GM19023 (cell line): ENCODE measurements around the gene GSTT2.
"Not testable (repeated sequence)": the region's sequence is repeated elsewhere in the genome, so short reads cannot be mapped to it uniquely, and the experiment has no call there.

Experiments
- ATAC-seq: cut with Tn5 transposase; IDR thresholded peaks from one replicate; pipeline ENCODE4 v1.9.1; 2021; ENCODE audit warnings: mild to moderate bottlenecking, moderate library complexity; ENCODE audit not compliant: unreplicated experiment

Gene GSTT2

DNA sequence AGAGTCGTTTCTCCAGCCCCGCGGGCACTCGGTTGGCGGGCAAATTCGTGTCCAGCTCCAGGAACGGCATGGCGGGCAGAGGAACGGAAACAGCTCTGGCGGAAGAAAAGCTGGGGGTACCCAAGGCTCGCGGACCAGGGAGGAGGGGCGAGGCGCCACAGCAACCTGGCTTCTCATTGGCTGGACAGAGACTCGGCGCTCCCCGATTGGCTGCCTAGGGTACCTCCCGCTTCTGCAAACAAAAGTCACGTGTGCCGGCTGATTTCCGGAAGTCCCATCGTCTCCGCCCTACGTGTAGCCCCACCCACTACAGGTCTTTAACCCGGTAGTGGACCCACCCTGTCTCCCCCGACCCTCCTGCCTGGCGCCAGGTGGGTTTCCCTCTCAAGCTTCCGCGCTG, 5.6 kb upstream of the GSTT2 start, which contains the start of gene DDT:
DDT (minus strand) TSS at position 97 of the 400 bp plus-strand sequence; CDS start at position 70, 27 bp downstream.
- peak; percentile 86 for ATAC-seq

DNA sequence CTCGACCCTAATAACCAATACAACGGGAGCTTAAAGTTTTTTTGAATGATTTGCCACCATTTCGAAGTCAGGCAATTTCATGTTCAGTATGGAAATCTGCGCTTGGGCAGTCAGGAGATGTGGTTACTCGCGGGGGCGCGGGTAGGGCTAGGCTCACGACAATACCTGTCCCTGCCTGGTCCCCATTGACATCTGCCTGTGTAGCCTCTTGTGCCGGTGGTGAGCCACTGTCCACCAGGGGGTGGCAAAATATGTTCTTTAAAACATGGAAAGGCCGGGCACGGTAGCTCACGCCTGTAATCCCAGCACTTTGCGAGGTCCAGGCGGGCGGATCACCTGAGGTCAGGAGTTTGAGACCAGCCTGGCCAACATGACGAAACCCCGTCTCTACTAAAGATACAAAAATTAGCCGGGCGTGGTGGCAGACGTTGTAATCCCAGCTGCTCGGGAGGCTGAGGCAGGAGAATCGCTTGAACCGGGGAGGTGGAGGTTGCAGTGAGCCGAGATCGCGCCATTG, 5.0 kb upstream of the GSTT2 start:
- ATAC-seq, result peak; percentile 35

DNA sequence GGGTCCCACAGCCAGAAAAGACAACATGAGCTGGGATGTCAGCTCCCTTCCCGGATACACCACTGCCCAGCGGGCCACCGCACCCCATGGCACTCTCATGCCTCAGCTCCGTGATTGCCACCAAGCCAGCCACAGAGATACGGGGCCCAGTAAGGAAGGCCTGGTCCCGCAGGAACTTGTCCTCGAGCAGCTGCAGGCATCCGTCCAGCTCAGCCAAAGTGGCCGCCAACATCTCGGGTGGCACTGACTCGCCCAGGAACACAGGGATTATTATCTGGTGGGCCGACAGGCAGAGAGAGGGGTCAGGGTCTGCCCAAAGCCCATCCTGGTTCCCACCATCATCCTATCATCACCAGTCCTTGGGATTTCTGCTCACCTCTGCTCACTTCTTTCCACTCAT, 2.6 kb upstream of the GSTT2 start:
- ATAC-seq, result not testable (repeated sequence)

DNA sequence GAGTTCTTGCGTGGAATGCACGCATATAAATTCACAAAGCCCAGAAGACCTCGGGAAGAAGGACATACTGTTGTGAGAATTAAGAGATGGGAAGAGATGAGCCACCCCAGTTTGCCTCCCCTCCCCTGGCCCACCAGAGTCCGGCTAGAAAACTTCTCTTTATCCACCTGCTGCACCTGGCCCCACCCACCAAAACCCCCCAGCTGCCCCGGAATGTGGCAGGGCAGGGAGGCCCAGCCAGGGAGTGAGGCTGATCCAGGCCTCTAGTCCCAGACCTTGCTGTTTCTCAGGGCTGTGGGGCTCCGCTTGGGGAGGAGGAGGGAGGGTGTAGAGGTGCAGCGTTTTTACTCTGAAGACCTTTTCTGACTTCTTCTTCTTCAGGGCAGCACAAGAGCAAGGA, 633 bp downstream of the GSTT2 start:
- not testable (repeated sequence) for ATAC-seq

DNA sequence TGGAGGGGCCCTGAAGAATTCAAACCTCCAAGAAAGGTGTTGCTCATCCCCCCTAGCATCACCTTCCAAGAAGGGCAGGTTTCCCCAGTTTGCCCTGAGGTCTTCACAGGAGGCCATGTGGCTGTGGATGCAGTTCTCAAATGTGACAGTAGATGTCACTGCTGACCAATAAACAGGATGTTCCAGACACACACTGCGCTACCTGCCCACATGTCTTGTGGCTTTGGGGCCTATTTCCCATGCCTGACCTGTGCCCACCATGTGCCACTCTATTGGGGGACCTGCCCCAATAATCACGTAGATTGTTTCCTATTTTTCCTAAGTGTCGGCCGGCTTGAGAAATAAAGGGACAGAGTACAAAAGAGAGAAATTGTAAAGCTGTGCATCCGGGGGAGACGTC, 4.5 kb downstream of the GSTT2 start:
- no peak for ATAC-seq

DNA sequence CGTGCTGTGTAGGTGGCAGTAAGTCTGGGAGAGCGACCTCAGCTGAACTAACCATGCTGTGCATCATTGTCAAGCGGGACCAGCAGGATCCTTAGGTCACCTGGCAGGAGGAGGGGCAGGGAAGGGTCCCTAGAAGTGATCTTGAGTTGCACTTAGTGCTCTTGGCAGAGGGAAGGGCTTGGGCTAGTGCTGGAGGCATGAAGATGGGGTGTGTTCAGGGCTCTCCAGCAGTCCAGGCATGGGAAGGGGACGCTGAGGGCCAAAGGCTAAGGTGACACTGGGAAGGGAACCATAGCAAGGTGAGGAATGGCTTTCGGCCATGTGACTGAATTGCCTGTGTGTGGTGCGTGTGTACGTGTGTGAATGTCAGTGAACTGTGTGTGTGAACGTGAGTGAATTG, 6.2 kb downstream of the GSTT2 start:
- not testable (repeated sequence) for ATAC-seq

DNA sequence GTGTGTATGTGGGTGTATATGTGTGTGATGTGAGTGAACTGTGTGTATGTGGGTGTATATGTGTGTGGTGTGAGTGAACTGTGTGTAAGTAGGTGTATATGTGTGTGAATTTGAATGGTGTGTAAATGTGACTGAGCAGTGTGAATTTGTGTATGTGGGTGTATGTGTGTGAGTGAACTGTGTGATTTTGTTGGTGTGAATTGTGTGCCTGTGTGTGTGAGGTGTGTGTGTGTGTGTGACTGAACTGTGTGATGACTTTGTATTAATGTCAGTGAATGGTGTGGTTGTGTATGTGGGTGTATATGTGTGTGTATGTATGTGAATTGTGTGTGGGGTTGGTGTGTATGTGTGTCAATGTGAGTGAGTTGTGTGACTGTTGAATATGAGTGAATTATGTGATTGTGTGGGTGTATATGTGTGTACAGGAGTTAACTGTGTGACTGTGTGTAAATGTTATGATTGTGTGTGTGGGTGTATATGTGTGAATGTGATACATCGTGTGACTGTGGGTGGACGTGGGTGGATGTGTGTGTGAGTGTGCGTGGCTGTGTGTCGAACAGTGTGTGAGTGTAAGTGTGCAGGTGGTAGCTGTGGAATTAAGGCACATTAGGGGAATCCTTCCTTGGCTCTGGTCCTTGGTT, 6.7 kb downstream of the GSTT2 start:
- ATAC-seq, result not testable (repeated sequence)

DNA sequence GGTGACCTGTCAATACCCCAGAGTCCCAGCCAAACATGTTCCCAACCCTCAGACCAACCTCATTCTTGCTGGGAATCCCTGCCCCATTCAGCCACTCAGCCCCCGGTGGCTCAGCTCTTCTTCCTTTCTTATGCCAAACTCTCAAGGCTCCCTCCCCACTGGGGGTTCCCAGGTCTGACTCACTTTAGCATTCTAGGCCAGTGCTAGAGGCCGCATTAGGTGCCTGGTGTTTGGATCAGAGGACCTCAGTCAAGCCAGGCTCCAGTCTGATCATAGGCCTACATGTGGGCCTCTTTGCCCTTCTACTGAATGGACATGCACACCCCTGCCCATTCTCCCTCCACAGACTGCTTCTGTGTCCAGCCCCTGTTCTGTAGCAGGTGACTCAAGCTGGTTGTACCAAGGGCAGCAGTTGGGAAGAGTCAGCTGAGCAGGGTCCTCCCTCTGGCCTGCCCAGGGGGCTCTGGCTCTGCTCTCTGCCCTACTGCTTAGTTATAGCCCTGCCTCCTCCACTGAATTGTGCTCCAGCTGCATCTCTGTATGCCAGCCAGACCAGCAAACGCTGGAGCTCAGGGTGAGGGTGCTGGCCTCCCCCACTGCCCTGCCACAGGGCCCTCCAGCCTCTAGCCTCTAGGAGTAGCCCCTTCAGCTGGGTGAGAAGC, 9.8 kb downstream of the GSTT2 start:
- ATAC-seq, result not testable (repeated sequence)

DNA sequence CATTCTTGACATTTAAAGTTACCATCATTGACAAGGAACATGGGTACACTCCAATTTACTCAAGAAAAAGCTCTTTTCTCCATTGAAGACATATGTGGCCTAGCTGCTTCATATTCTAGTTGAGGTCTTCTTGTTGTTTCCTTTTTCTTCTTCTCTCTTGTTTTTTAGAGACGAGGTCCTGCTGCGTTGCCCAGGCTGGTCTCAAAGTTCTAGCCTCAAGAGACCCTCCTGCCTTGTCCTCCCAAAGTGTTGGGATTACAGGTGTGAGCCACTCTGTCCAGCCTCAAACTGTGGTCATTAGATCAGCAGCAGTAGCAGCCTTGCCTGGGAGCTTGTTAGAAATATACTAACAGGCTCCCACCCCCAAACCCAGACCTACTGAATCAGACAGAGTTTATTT, 13.1 kb downstream of the GSTT2 start:
- ATAC-seq, result not testable (repeated sequence)

DNA sequence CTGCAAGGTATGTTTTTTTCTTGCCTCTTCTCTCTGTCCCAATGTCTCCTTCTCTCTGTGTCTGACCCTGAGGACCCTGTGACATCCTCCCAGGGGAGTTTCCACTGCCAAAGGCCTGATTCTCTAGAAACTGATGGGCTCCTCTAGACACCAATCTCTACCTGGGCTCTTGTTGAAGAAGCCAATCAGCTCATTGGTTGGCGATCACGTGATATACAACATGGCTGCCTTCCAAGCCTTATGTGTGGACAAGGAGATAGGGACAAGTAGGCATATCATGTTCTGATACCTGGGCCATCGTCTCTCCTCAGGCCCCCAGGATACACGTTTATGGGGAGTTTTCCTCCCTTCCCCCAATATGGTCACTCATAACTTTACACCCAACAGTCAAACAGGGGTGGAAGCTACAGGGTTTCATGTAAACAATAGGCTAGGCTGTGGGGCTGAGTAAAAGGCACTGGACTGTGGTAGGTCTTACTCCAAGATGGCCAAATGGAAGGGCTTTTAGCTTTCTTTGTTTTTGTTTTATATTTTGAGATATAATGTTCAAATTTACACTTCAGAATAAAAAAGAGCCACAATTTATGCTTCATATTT, 13.7 kb downstream of the GSTT2 start:
- ATAC-seq, result not testable (repeated sequence)

DNA sequence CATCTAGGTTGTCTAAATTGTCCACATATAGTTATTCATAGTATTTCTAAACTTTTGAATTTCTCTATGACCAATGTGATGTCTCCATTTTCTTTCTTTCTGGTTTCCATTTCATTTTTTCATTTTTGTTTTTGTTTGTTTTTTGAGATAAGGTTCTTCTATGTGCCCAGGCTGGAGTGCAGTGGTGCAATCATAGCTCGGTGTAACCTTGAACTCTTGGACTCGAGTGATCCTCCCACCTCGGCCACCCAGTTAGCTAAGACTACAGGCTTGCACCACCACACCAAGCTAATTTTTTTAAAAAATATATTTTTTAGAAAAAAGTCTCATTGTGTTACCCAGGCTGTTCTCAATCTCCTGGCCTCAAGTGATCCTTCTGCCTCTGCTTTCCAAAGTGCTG, 17.2 kb downstream of the GSTT2 start:
- ATAC-seq, result no peak

DNA sequence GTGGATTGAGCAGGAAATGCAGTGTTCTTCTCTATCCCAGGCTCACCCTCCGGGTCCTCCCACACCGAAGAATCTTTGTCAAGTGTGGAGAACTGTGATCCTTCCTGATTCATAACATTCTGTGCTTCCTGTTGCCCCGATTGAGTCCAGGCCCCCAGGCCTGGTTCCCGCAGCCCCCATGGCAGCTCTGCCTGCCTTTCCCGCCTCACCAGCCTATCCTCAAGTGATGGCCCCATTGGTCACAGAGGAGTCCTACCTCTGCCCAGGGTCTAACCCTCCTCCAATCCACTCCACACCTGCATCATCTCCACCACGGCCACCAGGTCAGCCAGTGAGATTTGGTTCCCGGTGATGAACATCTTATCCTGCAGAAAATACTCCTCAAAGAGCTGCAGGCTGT, 19.8 kb downstream of the GSTT2 start:
- ATAC-seq, result not testable (repeated sequence)

DNA sequence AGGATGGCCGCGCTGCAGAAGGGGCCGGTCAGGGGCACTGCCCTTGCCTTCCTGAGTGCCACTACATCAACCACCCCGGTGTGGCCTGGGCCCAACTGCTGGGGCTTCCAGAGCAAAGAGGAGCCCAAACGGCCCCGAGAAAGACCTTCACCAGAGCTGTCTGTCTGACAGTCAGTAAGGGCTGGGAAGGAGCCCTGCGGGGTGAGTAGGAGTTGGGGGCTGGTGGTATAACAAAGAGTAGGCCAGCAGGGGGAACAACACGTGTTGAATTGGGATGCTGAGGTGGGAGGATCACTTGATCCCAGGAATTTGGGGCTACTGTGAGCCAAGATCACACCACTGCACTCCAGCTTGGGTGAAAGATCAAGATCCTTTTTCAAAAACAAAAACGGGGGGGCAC, 21.4 kb downstream of the GSTT2 start:
- ATAC-seq, result no peak

DNA sequence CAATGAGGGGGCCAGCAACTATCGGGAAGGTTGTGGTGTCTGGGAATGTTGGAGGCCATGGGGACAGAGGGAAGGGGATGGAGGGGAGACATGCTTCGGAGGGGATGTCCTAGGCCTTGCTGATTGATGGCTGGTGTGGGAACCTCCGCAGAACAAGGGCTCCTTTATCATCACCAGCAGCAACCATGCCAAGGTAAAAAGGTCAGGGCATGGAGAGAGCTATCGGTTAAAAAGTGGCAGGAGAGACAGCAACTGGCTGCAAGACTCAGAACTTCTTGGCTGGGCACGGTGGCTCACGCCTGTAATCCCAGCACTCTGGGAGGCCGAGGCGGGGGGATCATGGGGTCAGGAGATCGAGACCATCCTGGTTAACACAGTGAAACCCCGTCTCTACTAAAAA, 22.3 kb downstream of the GSTT2 start:
- no peak for ATAC-seq

DNA sequence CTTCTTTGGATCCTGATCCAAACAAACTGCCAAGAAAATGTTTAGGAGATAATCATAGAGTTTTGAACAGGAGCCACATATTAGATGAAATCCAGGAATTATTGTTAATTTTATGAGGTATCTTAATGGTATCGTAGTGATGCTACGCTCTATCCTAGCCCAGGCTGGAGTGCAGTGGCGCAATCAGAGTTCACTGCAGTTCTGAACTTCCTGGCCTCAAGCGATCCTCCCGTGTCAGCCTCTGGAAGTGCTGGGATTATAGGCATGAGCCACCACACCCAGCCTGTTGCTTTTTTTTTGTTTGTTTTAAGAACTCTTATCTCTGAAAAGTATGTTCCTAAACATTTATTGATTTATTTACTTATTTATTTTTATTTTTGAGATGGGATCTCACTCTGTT, 22.9 kb downstream of the GSTT2 start:
- no peak for ATAC-seq

DNA sequence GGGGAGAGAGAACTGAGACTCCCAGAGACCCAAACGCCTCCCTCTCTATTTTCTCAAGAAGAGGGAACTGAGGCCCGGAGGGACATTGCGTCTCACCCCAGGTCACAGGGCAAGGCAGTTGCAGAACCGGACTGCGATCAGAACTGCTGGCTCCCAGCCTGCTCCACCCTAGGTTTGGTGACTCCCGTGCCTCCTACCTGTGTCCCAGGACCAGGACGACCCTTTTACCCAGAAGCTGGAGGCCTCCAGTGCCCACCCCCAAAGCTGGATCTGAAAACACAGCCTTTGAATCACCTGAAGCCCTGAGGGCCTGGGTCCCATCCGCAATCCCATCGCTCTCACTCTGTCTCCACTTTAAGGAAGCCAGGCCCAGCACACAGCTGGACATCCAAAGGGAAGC, 24.0 kb downstream of the GSTT2 start:
- no peak for ATAC-seq

DNA sequence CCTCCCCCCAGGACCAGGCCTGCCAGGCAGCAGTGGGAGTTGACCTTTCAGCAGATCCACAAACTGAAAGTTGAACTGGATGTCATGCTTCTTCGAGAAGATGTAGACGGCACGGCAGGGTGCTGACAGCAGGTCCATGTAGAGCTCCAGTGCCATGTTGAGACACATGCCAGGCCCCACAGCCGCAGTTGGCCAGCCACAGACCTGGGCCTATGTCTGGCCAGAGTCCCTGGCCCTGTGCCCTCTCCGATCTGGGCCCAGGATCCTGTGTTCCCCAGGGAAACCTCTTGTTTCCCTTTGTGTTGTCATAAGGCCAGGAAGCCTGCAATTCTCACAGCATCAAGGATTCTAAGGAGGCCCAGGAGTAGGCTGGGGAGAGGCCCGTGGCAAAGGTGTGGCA, 25.3 kb downstream of the GSTT2 start, which contains the start of gene GSTT4:
GSTT4 (minus strand) TSS at position 253 of the 400 bp plus-strand sequence; CDS start at position 156, 97 bp downstream.
- ATAC-seq, result no peak

DNA sequence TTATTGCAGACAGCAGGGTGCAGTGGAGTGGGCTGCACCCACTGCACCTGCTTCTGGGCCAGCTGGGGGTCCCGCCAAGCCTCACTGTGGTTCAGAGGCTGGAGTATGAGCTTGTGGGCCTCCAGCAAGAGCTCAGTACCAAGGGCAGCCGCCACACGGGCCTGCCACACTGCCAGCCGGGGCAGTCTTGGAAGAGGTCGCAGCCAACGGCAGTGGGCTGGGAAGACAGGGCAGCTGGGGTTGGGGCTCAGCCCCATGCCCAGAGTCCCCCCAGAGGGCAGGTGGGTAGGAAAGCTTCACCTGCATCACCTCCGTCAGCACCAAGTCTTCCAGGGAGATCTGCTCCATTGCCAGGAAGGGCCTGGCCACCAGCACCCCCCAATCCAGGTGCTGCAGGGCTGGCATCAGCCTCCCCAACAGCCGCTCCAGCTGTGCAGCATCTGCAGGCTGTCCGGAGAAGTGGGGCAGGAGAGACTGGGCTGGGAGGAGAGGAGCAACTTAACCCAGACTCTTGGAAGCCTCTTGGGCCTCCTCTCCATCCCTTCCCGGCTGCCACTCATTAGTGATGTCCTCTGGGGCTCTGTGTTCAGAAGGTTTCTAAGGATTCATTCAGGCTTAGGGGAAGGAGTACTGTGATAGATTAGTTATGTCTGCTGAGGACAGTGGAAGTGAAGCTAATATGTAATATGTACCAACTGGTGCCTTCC, 26.4 kb downstream of the GSTT2 start:
- no peak for ATAC-seq

DNA sequence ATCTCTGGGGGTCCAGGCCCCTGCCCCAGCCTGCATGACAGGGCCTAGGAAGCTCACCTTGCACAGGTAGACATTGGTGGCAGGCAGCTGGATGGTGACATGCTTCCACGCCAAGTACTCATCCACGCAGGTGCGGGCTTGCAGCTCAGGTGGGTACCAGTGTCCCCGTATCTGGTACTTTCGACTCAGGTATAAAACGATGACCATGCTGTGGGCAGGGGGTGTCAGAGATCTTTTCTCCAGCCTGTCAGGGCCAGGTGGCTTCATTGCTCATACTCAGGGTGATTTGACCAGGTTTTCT, 26.9 kb downstream of the GSTT2 start:
- ATAC-seq, result no peak

DNA sequence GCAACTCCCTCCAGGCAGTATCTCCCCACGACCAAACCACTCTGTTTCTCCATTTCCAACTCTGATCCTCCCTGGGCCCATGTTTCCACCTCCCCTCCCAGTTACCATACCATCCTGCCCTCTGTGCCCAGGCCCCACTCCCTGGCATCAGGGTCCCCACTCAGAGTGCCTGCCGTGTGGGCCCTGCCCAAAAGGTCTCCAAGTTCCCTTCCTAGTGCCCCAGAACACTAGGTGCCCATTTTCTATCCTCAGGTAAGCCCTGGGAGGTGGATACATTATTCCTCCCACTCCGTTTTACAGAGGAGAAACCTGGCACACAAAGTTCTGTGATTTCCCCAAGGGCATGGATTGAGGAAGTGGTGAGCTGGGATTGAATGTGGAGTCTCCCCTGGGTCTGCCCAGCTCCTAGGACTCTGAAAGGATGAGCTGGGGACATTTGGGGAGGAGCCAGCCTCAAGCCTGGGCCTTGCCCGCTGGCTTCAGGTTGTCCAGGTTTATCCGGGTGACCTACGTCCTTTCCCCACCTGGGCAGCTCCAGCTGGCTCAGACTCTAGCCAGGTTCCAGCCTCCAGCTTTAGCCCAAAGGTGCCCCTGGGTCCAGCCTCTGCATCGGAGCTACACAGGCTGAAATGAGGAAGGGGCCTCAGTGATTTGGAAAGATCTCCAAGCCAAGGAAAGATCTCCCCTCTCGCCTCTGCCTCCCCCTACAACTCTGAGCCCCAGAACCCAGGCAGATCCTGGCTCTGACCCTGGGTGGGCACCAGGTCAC, 27.5 kb downstream of the GSTT2 start:
- ATAC-seq, result no peak

DNA sequence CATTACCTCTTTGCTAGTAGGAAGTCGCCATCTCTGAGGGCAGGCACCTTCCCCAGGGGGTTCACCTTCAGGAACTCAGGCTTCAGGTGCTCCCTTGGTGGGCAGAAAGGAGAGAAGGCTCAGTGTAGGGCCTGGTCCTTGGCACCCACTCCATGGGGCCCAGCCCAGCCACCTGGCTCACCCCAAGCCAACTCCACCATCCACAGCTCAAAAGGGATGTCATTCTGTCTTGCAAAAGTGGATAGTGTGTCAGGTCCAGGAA, 28.0 kb downstream of the GSTT2 start:
- no peak for ATAC-seq
